Vagina (tissue), 2 donors: ENCODE data around the gene CCDC150. TPM values are rescaled to one million over a fixed set of nuclear protein-coding genes. Genes with fewer than 3 reads are reported as not detected.

Source experiments
- DNase-seq, 2 donors: peaks; one replicate each; pipeline ENCODE4 v3.0.0-alpha.2; 2017; ENCODE audit errors: extremely low spot score in 2 of 2
- H3K27ac ChIP-seq: fragments of 200-600 bp; sonication (generic); one replicate; pipeline ENCODE4 v1.5.1; 2019
- H3K27me3 ChIP-seq: fragments of 200-600 bp; sonication (generic); one replicate; pipeline ENCODE4 v1.5.1; 2019
- H3K36me3 ChIP-seq, 2 donors: fragments of 200-600 bp; sonication (generic); one replicate each; pipeline ENCODE4 v1.5.1; 2017 to 2019
- H3K4me1 ChIP-seq: fragments of 200-600 bp; sonication (generic); one replicate; pipeline ENCODE4 v1.5.1; 2019
- H3K4me3 ChIP-seq, 2 donors: fragments of 200-600 bp; sonication (generic); 1 replicate in 1 of 2; 2 replicates in 1 of 2; pipeline ENCODE4 v1.5.1; 2016 to 2019
- H3K9me3 ChIP-seq: fragments of 200-600 bp; sonication (generic); one replicate; pipeline ENCODE4 v1.5.1; 2019
- POLR2A ChIP-seq, 2 donors: fragments of 450-650 bp; IDR thresholded peaks; one replicate each; pipeline ENCODE4 v1.6.1; 2017; ENCODE audit warnings: antibody characterized with exemption in 2 of 2, mild to moderate bottlenecking in 2 of 2, moderate library complexity in 2 of 2
- POLR2AphosphoS5 ChIP-seq, 2 donors: sonication (generic); formaldehyde crosslinking; IDR thresholded peaks; one replicate each; pipeline ENCODE4 v1.9.0; 2017; ENCODE audit warnings: antibody characterized with exemption in 2 of 2, mild to moderate bottlenecking in 2 of 2, low read depth in 1 of 2; ENCODE audit not compliant: insufficient read depth in 1 of 2
- intact Hi-C: fragments of 100-400 bp; cut with DNase I; formaldehyde crosslinking; loops from one replicate; pipeline ENCODE4 v1.15.1; 2023
- total RNA-seq: library from RNA; depleted of rRNA; stranded (reverse); fragments of >200 nt; gene quantifications from one replicate; pipeline ENCODE4 v1.2.3, GENCODE V29; 2016
- TF ChIP-seq, protein P1 (sequence below), 3 experiments: fragments of 450-650 bp in 2 of 3; fragments of 200-600 bp in 1 of 3; sonication (generic) in 1 of 3; IDR thresholded peaks; one replicate each; pipeline ENCODE4 v1.5.1; 2017 to 2019; ENCODE audit warnings: antibody characterized with exemption in 3 of 3, mild to moderate bottlenecking in 2 of 3, moderate library complexity in 2 of 3

The CCDC150 gene
- total RNA-seq, 1 donor from 2014 or later = 3.9 TPM

GRCh38 chr2:196743165-196743564, 103.7 kb downstream of the CCDC150 start:
- no peaks in the 10 kb centered on the region for H3K36me3 ChIP-seq
- no peak overlapping the region for H3K4me3 ChIP-seq
- no peaks in the 10 kb centered on the region for H3K9me3 ChIP-seq
- H3K4me1 ChIP-seq = no peaks in the 10 kb centered on the region
- DNase-seq = no peak
- no peaks in the 10 kb centered on the region for H3K27me3 ChIP-seq
- intact Hi-C loops = no loop called here
- no peak for TF ChIP-seq POLR2A (IDR thresholded peaks at IDR 0.05)
- TF ChIP-seq, protein P1, sequence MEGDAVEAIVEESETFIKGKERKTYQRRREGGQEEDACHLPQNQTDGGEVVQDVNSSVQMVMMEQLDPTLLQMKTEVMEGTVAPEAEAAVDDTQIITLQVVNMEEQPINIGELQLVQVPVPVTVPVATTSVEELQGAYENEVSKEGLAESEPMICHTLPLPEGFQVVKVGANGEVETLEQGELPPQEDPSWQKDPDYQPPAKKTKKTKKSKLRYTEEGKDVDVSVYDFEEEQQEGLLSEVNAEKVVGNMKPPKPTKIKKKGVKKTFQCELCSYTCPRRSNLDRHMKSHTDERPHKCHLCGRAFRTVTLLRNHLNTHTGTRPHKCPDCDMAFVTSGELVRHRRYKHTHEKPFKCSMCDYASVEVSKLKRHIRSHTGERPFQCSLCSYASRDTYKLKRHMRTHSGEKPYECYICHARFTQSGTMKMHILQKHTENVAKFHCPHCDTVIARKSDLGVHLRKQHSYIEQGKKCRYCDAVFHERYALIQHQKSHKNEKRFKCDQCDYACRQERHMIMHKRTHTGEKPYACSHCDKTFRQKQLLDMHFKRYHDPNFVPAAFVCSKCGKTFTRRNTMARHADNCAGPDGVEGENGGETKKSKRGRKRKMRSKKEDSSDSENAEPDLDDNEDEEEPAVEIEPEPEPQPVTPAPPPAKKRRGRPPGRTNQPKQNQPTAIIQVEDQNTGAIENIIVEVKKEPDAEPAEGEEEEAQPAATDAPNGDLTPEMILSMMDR (IDR thresholded peaks at IDR 0.05) = no peak
- no peak for TF ChIP-seq POLR2AphosphoS5 (IDR thresholded peaks at IDR 0.05; ENCODE audit: insufficient read depth in 1 of 2, low read depth in 1 of 2)
- no peak overlapping the region for H3K27ac ChIP-seq

- H3K9me3 ChIP-seq = no peaks in the 10 kb centered on the region
- H3K27me3 ChIP-seq = no peaks in the 10 kb centered on the region
- DNase-seq = no peak
- H3K4me3 ChIP-seq = no peak overlapping the region
- TF ChIP-seq POLR2A (IDR thresholded peaks at IDR 0.05) (no peak), POLR2AphosphoS5 (IDR thresholded peaks at IDR 0.05; ENCODE audit: insufficient read depth in 1 of 2, low read depth in 1 of 2) (no peak)
- TF ChIP-seq, protein P1 (IDR thresholded peaks at IDR 0.05) = no peak
- H3K27ac ChIP-seq = no peak overlapping the region
- intact Hi-C loops = no loop called here
- no peaks in the 10 kb centered on the region for H3K36me3 ChIP-seq
- H3K4me1 ChIP-seq = no peaks in the 10 kb centered on the region
Measured at GRCh38 chr2:196745711-196746110, 106.2 kb downstream of the CCDC150 start.

- no peak overlapping the region for H3K4me3 ChIP-seq
Measured at GRCh38 chr2:196747400-196747799, 107.9 kb downstream of the CCDC150 start.

DNA sequence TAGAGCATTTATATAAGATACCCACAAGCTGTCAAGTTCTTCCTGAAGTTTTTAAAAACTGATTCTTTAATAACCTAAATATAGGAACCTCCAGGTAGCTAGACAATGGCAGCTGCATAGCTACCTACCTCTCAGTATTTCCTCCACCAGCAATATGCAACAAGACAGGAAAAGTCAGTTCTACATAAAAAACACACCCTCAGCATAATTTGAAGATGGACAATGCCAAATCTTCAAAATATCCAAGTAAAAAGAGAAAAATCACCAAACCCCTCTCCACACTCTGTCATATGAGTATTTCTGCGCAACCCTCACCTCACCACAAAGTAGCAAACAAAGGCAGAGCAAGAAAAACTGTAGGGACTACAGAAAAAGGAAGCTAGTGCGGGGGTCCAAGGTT, 108.6 kb downstream of the CCDC150 start:
- no peak for TF ChIP-seq POLR2A (IDR thresholded peaks at IDR 0.05)
- TF ChIP-seq, protein P1 (IDR thresholded peaks at IDR 0.05) = no peak
- TF ChIP-seq POLR2AphosphoS5 (IDR thresholded peaks at IDR 0.05; ENCODE audit: insufficient read depth in 1 of 2, low read depth in 1 of 2) = no peak
- intact Hi-C loops = no loop called here
- H3K36me3 ChIP-seq = no peaks in the 10 kb centered on the region
- no peaks in the 10 kb centered on the region for H3K9me3 ChIP-seq
- no peak for DNase-seq
- H3K4me3 ChIP-seq = no peak overlapping the region
- H3K27me3 ChIP-seq = no peaks in the 10 kb centered on the region
- no peaks in the 10 kb centered on the region for H3K4me1 ChIP-seq
- H3K27ac ChIP-seq = no peak overlapping the region

More at GRCh38 chr2:196747400-196747799, 107.9 kb downstream of the CCDC150 start:
- intact Hi-C loops = no loop called here
- DNase-seq = no peak
- no peaks in the 10 kb centered on the region for H3K36me3 ChIP-seq
- TF ChIP-seq, protein P1 (IDR thresholded peaks at IDR 0.05) = no peak
- TF ChIP-seq POLR2A (IDR thresholded peaks at IDR 0.05) = no peak
- TF ChIP-seq POLR2AphosphoS5 (IDR thresholded peaks at IDR 0.05; ENCODE audit: insufficient read depth in 1 of 2, low read depth in 1 of 2) = no peak
- H3K9me3 ChIP-seq = no peaks in the 10 kb centered on the region
- no peaks in the 10 kb centered on the region for H3K27me3 ChIP-seq
- H3K27ac ChIP-seq = no peak overlapping the region
- no peaks in the 10 kb centered on the region for H3K4me1 ChIP-seq

- Histone ChIP-seq H3K4me3 (no peak overlapping the region), H3K9me3 (no peaks in the 10 kb centered on the region), H3K27me3 (no peaks in the 10 kb centered on the region), H3K27ac (no peak overlapping the region), H3K4me1 (no peaks in the 10 kb centered on the region), H3K36me3 (no peaks in the 10 kb centered on the region)
- no peak for TF ChIP-seq POLR2AphosphoS5 (IDR thresholded peaks at IDR 0.05; ENCODE audit: insufficient read depth in 1 of 2, low read depth in 1 of 2)
- TF ChIP-seq POLR2A (IDR thresholded peaks at IDR 0.05) = no peak
- TF ChIP-seq, protein P1 (IDR thresholded peaks at IDR 0.05) = no peak
- no peak for DNase-seq
- intact Hi-C loops = no loop called here
Measured at GRCh38 chr2:196750291-196750923, 110.9 kb downstream of the CCDC150 start.
